Measurements from ENCODE around the gene PRUNE1. TPM values are rescaled to one million over a fixed set of nuclear protein-coding genes. Genes with fewer than 3 reads are reported as not detected.

Gene PRUNE1
- total RNA-seq, 3 donors from 2014 or later = 21.6 to 34.1 (median 32.8) TPM

- TF ChIP-seq POLR2AphosphoS5 (IDR thresholded peaks at IDR 0.05) (no peak), POLR2A (IDR thresholded peaks at IDR 0.05) (no peak), CTCF (IDR thresholded peaks at IDR 0.05) (no peak)
- Histone ChIP-seq H3K4me3 (no peak overlapping the region), H3K36me3 (no peaks in the 10 kb centered on the region), H3K27ac (no peak overlapping the region), H3K27me3 (no peaks in the 10 kb centered on the region), H3K4me1 (no peaks in the 10 kb centered on the region), H3K9me3 (no peaks in the 10 kb centered on the region)
- DNase-seq (ENCODE audit: low spot score in 2 of 2) = no peak
- intact Hi-C loops (cut with DNase I; ENCODE audit: low total_unique reads) = loop anchor here (10.0 kb wide), 1 partner anchor 47 kb away; no protein-coding TSS in a partner anchor
Observed at GRCh38 chr1:151072224-151072623, 64.0 kb downstream of the PRUNE1 start.

Other genes with a start within 250 kb of the PRUNE1 start
- 100 to 1,000 TPM in 2 of 3 donors, 10 to 100 TPM in 1; 36.1 to 218 (median 153) TPM for gene CTSS, start 242.7 kb upstream of the PRUNE1 start, total RNA-seq
- gene CTSK, start 200.2 kb upstream of the PRUNE1 start, total RNA-seq = 100 to 1,000 TPM; 111 to 590 (median 204) TPM
- gene ARNT, start 131.8 kb upstream of the PRUNE1 start, total RNA-seq = 10 to 100 TPM; 62.5 to 76.5 (median 72.1) TPM
- not detected for gene CTXND2, start 121.3 kb upstream of the PRUNE1 start, total RNA-seq
- gene SETDB1, start 82.1 kb upstream of the PRUNE1 start, total RNA-seq = 10 to 100 TPM; 33.4 to 44.6 (median 41.0) TPM
- gene CERS2, start 33.6 kb upstream of the PRUNE1 start, total RNA-seq = 100 to 1,000 TPM; 121 to 131 (median 128) TPM
- 10 to 100 TPM in 1 of 3 donors, 1 to 10 TPM in 1, not detected in 1; 3.6 to 13.0 TPM for gene ANXA9, start 26.2 kb upstream of the PRUNE1 start, total RNA-seq
- 10 to 100 TPM; 26.2 to 33.5 (median 26.5) TPM for gene MINDY1, start 1.5 kb upstream of the PRUNE1 start, total RNA-seq
- 10 to 100 TPM in 2 of 3 donors, under 1 TPM in 1; 0.16 to 47.1 (median 17.0) TPM for gene BNIPL, start 28.1 kb downstream of the PRUNE1 start, total RNA-seq
- gene C1orf56, start 39.3 kb downstream of the PRUNE1 start, total RNA-seq = 1 to 10 TPM; 4.6 to 8.3 (median 7.6) TPM
- 100 to 1,000 TPM in 1 of 3 donors, 10 to 100 TPM in 2; 49.4 to 130 (median 85.9) TPM for gene CDC42SE1, start 51.2 kb downstream of the PRUNE1 start, total RNA-seq
- 1 to 10 TPM in 2 of 3 donors, under 1 TPM in 1; 0.16 to 1.9 (median 1.3) TPM for gene MLLT11, start 51.9 kb downstream of the PRUNE1 start, total RNA-seq
- gene GABPB2, start 62.3 kb downstream of the PRUNE1 start, total RNA-seq = 10 to 100 TPM; 19.5 to 32.0 (median 20.6) TPM
- 1 to 10 TPM; 2.9 to 6.4 (median 5.2) TPM for gene SEMA6C, start 138.2 kb downstream of the PRUNE1 start, total RNA-seq
- 1 to 10 TPM; 5.6 to 6.9 (median 5.7) TPM for gene TNFAIP8L2, start 148.2 kb downstream of the PRUNE1 start, total RNA-seq
- 10 to 100 TPM; 11.7 to 17.0 (median 14.8) TPM for gene LYSMD1, start 157.5 kb downstream of the PRUNE1 start, total RNA-seq
- 10 to 100 TPM; 14.9 to 23.8 (median 23.6) TPM for gene SCNM1, start 157.7 kb downstream of the PRUNE1 start, total RNA-seq
- under 1 TPM in 1 of 3 donors, not detected in 2; 0.73 TPM for gene TMOD4, start 167.5 kb downstream of the PRUNE1 start, total RNA-seq
- gene VPS72, start 181.7 kb downstream of the PRUNE1 start, total RNA-seq = 10 to 100 TPM; 34.6 to 49.0 (median 34.7) TPM
- gene PIP5K1A, start 190.1 kb downstream of the PRUNE1 start, total RNA-seq = 10 to 100 TPM; 38.1 to 87.2 (median 61.6) TPM
- 100 to 1,000 TPM; 108 to 188 (median 140) TPM for gene PSMD4, start 246.3 kb downstream of the PRUNE1 start, total RNA-seq